ENCODE measurements around the gene CFTR. TPM values are rescaled to one million over a fixed set of nuclear protein-coding genes. Genes with fewer than 3 reads are reported as not detected.

The CFTR gene
- polyA plus RNA-seq, 4 donors: 23.5 to 51.0 (median 26.5) TPM

DNA sequence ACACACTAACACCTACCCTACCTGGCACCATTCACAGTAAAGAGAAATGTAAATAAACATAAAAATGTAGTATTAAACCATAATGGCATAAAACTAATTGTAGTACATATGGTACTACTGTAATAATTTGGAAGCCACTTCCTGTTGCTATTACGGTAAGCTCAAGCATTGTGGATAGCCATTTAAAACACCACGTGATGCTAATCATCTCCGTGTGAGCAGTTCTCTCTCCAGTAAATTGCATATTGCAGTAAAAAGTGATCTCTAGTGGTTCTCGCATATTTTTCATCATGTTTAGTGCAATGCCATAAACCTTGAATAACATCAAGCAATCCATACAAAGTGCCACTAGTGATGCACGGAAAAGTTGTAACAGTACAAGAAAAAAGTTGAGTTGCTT, 75.4 kb downstream of the CFTR start:
- no peak for FAIRE-seq
- H3K27ac ChIP-seq (ENCODE audit: low read depth in 1 of 3, low read length in 2 of 3): no peak overlapping the region
- 84 to 89% (median 88%) methylated on average over 5 of the region's 5 CpGs for WGBS, 3 donors

DNA sequence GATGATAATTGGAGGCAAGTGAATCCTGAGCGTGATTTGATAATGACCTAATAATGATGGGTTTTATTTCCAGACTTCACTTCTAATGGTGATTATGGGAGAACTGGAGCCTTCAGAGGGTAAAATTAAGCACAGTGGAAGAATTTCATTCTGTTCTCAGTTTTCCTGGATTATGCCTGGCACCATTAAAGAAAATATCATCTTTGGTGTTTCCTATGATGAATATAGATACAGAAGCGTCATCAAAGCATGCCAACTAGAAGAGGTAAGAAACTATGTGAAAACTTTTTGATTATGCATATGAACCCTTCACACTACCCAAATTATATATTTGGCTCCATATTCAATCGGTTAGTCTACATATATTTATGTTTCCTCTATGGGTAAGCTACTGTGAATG, 79.6 kb downstream of the CFTR start:
- no peaks in the 10 kb centered on the region for H3K27me3 ChIP-seq (ENCODE audit: control insufficient read depth in 3 of 3, insufficient read depth in 3 of 3, low read length in 3 of 3)
- no peak for FAIRE-seq
- H3K4me3 ChIP-seq (ENCODE audit: low read depth in 1 of 3, low read length in 3 of 3): no peak overlapping the region
- no peaks in the 10 kb centered on the region for H3K9me3 ChIP-seq (ENCODE audit: control insufficient read depth in 2 of 2, insufficient read depth in 1 of 2, low read depth in 1 of 2, low read length in 1 of 2)
- no peak for DNase-seq
- H3K27ac ChIP-seq (ENCODE audit: low read depth in 1 of 3, low read length in 2 of 3): no peak overlapping the region
- H3K4me1 ChIP-seq (ENCODE audit: control insufficient read depth in 3 of 3, insufficient read depth in 2 of 3, low read depth in 1 of 3, low read length in 2 of 3): no peaks in the 10 kb centered on the region
- peaks cover 0 to 2% (median 0%) of the 10 kb centered on the region in 3 donors for H3K36me3 ChIP-seq (ENCODE audit: control insufficient read depth in 3 of 3, insufficient read depth in 2 of 3, low read depth in 1 of 3, low read length in 3 of 3)
- 91 to 92% (median 91%) methylated on average over 3 of the region's 3 CpGs for WGBS, 3 donors

More for the DNA sequence above, 75.4 kb downstream of the CFTR start:
- DNase-seq: no peak
- H3K4me3 ChIP-seq (ENCODE audit: low read depth in 1 of 3, low read length in 3 of 3): no peak overlapping the region
- H3K36me3 ChIP-seq (ENCODE audit: control insufficient read depth in 3 of 3, insufficient read depth in 2 of 3, low read depth in 1 of 3, low read length in 3 of 3): peaks cover 0 to 5% (median 0%) of the 10 kb centered on the region in 3 donors
- peaks cover 0 to 3% of the 10 kb centered on the region in 2 donors for H3K9me3 ChIP-seq (ENCODE audit: control insufficient read depth in 2 of 2, insufficient read depth in 1 of 2, low read depth in 1 of 2, low read length in 1 of 2)
- H3K27me3 ChIP-seq (ENCODE audit: control insufficient read depth in 3 of 3, insufficient read depth in 3 of 3, low read length in 3 of 3): no peaks in the 10 kb centered on the region
- no peaks in the 10 kb centered on the region for H3K4me1 ChIP-seq (ENCODE audit: control insufficient read depth in 3 of 3, insufficient read depth in 2 of 3, low read depth in 1 of 3, low read length in 2 of 3)

DNA sequence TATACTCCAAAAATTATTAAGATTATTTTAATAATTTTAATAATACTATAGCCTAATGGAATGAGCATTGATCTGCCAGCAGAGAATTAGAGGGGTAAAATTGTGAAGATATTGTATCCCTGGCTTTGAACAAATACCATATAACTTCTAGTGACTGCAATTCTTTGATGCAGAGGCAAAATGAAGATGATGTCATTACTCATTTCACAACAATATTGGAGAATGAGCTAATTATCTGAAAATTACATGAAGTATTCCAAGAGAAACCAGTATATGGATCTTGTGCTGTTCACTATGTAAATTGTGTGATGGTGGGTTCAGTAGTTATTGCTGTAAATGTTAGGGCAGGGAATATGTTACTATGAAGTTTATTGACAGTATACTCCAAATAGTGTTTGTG, 80.2 kb downstream of the CFTR start:
- FAIRE-seq: no peak
- Histone ChIP-seq H3K27ac (ENCODE audit: low read depth in 1 of 3, low read length in 2 of 3) (no peak overlapping the region), H3K36me3 (ENCODE audit: control insufficient read depth in 3 of 3, insufficient read depth in 2 of 3, low read depth in 1 of 3, low read length in 3 of 3) (peaks cover 0 to 2% (median 0%) of the 10 kb centered on the region in 3 donors), H3K4me1 (ENCODE audit: control insufficient read depth in 3 of 3, insufficient read depth in 2 of 3, low read depth in 1 of 3, low read length in 2 of 3) (no peaks in the 10 kb centered on the region), H3K27me3 (ENCODE audit: control insufficient read depth in 3 of 3, insufficient read depth in 3 of 3, low read length in 3 of 3) (no peaks in the 10 kb centered on the region), H3K9me3 (ENCODE audit: control insufficient read depth in 2 of 2, insufficient read depth in 1 of 2, low read depth in 1 of 2, low read length in 1 of 2) (no peaks in the 10 kb centered on the region), H3K4me3 (ENCODE audit: low read depth in 1 of 3, low read length in 3 of 3) (no peak overlapping the region)
- DNase-seq: no peak

DNA sequence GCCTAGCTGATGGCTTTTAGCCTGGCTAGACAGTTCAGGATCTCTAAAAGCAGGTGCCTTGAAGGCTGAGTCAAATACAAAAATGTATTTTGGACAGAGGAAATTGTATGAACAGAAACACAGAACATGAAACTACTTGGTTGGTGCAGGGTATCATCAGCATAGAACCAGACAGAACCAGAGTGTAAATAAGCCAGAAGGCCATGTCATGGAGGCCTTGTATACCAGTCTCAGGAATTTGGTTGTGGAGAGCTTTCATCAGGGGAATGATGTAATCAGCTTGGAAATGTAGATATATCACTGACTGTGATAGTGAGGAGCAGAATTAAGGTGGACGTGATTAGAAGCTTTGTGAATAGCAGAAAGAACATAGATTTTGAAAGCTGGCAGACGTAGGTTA, 82.9 kb downstream of the CFTR start:
- Histone ChIP-seq H3K4me1 (ENCODE audit: control insufficient read depth in 3 of 3, insufficient read depth in 2 of 3, low read depth in 1 of 3, low read length in 2 of 3) (peaks cover 0 to 5% (median 0%) of the 10 kb centered on the region in 3 donors), H3K4me3 (ENCODE audit: low read depth in 1 of 3, low read length in 3 of 3) (no peak overlapping the region), H3K27me3 (ENCODE audit: control insufficient read depth in 3 of 3, insufficient read depth in 3 of 3, low read length in 3 of 3) (no peaks in the 10 kb centered on the region), H3K27ac (ENCODE audit: low read depth in 1 of 3, low read length in 2 of 3) (no peak overlapping the region), H3K9me3 (ENCODE audit: control insufficient read depth in 2 of 2, insufficient read depth in 1 of 2, low read depth in 1 of 2, low read length in 1 of 2) (no peaks in the 10 kb centered on the region), H3K36me3 (ENCODE audit: control insufficient read depth in 3 of 3, insufficient read depth in 2 of 3, low read depth in 1 of 3, low read length in 3 of 3) (no peaks in the 10 kb centered on the region)
- no peak for FAIRE-seq
- DNase-seq: no peak
- 81 to 86% (median 84%) methylated on average over 2 of the region's 2 CpGs for WGBS, 3 donors

DNA sequence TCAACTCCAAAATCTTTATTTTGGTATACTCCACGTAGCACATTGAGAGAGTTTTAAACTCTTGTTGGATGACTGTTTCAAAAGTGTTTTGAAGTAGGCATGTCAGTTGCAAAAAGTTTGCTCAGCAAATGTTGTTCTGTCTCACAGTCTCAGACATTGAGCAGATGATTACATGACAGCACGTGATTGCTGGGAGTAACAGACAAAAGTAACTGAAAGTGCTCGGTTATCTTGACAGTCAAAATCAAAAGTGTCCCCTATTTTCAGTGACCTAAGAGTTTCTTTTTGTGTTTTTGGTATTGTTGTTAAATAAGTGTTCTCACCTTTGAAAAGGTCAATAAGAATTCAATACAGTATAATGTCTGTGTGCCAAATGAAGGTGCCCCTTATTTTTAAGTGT, 84.3 kb downstream of the CFTR start:
- Histone ChIP-seq H3K27me3 (ENCODE audit: control insufficient read depth in 3 of 3, insufficient read depth in 3 of 3, low read length in 3 of 3) (no peaks in the 10 kb centered on the region), H3K4me3 (ENCODE audit: low read depth in 1 of 3, low read length in 3 of 3) (no peak overlapping the region), H3K27ac (ENCODE audit: low read depth in 1 of 3, low read length in 2 of 3) (no peak overlapping the region), H3K9me3 (ENCODE audit: control insufficient read depth in 2 of 2, insufficient read depth in 1 of 2, low read depth in 1 of 2, low read length in 1 of 2) (no peaks in the 10 kb centered on the region), H3K4me1 (ENCODE audit: control insufficient read depth in 3 of 3, insufficient read depth in 2 of 3, low read depth in 1 of 3, low read length in 2 of 3) (peaks cover 0 to 5% (median 0%) of the 10 kb centered on the region in 3 donors), H3K36me3 (ENCODE audit: control insufficient read depth in 3 of 3, insufficient read depth in 2 of 3, low read depth in 1 of 3, low read length in 3 of 3) (peaks cover 0 to 5% (median 0%) of the 10 kb centered on the region in 3 donors)
- DNase-seq: no peak
- no peak for FAIRE-seq
- WGBS, 3 donors: 54 to 78% (median 68%) methylated on average over 3 of the region's 3 CpGs

DNA sequence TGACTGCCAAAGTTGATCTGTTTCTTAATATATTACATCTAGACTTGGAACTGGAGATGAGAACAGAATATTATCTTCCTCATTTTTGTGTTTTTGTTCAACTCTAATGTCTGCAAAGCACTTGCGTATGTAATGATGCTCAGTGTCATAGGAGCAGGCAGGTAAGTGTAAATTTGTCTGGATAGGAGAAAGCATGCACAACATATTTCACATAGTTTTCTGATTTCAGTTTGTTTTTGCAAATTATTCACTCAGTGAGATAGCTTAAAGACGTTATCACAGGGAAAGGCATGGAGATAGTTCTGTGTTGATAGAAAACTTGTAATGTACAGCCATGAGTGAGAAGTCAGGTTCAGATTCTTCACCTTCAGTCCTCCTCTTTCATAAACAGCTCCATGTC, 84.8 kb downstream of the CFTR start:
- WGBS, 3 donors: 64 to 67% (median 66%) methylated on average over 2 of the region's 2 CpGs
- Histone ChIP-seq H3K27ac (ENCODE audit: low read depth in 1 of 3, low read length in 2 of 3) (no peak overlapping the region), H3K9me3 (ENCODE audit: control insufficient read depth in 2 of 2, insufficient read depth in 1 of 2, low read depth in 1 of 2, low read length in 1 of 2) (no peaks in the 10 kb centered on the region), H3K27me3 (ENCODE audit: control insufficient read depth in 3 of 3, insufficient read depth in 3 of 3, low read length in 3 of 3) (no peaks in the 10 kb centered on the region), H3K36me3 (ENCODE audit: control insufficient read depth in 3 of 3, insufficient read depth in 2 of 3, low read depth in 1 of 3, low read length in 3 of 3) (peaks cover 0 to 5% (median 0%) of the 10 kb centered on the region in 3 donors), H3K4me3 (ENCODE audit: low read depth in 1 of 3, low read length in 3 of 3) (no peak overlapping the region), H3K4me1 (ENCODE audit: control insufficient read depth in 3 of 3, insufficient read depth in 2 of 3, low read depth in 1 of 3, low read length in 2 of 3) (peaks cover 0 to 5% (median 0%) of the 10 kb centered on the region in 3 donors)
- DNase-seq: no peak
- FAIRE-seq: no peak

DNA sequence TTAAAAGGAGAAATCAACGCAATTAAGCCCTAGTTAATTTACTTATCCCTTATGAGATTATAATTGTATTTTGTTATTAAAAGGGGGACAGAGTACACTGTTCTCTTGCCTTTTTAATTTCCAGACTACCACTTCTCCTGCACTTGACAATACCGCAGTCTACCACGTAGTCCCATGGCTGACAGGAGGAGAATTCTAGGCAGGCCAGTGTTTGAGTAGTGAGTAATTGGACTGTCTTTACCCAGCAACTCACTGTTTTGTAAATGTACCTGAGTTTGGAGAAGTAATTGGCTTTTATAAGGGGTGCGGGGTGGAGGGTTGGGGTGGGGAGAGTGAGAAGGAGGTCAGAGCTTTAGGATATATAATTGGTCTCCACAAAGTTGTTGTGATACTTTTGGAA, 85.4 kb downstream of the CFTR start:
- no peaks in the 10 kb centered on the region for H3K27me3 ChIP-seq (ENCODE audit: control insufficient read depth in 3 of 3, insufficient read depth in 3 of 3, low read length in 3 of 3)
- H3K36me3 ChIP-seq (ENCODE audit: control insufficient read depth in 3 of 3, insufficient read depth in 2 of 3, low read depth in 1 of 3, low read length in 3 of 3): peaks cover 0 to 5% (median 0%) of the 10 kb centered on the region in 3 donors
- no peaks in the 10 kb centered on the region for H3K9me3 ChIP-seq (ENCODE audit: control insufficient read depth in 2 of 2, insufficient read depth in 1 of 2, low read depth in 1 of 2, low read length in 1 of 2)
- no peak overlapping the region for H3K4me3 ChIP-seq (ENCODE audit: low read depth in 1 of 3, low read length in 3 of 3)
- H3K27ac ChIP-seq (ENCODE audit: low read depth in 1 of 3, low read length in 2 of 3): no peak overlapping the region
- FAIRE-seq: no peak
- no peak for DNase-seq
- peaks cover 0 to 5% (median 0%) of the 10 kb centered on the region in 3 donors for H3K4me1 ChIP-seq (ENCODE audit: control insufficient read depth in 3 of 3, insufficient read depth in 2 of 3, low read depth in 1 of 3, low read length in 2 of 3)
- 71 to 89% (median 85%) methylated on average over 4 of the region's 4 CpGs for WGBS, 3 donors

DNA sequence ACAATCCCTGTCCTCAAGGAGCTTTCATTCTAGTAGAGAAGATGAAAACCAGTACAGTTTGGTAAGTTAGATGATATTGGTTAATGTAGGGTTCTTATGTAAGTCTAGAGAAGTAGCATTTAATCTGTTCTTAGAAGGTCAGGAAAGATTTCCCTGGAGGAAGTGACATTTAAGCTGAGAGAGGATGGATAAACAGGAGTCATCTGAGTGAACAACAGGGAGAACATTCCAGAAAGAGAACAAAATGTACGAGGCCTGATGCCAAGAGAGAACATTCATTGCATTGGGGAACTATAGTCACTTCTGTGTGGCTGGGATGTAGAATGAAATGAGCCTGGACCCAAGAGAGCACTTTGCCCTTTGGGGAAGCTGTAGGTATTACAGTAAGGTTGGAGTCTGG, 88.0 kb downstream of the CFTR start:
- WGBS, 3 donors: 67 to 80% (median 77%) methylated on average over 1 of the region's 1 CpG
- peaks cover 0 to 9% (median 0%) of the 10 kb centered on the region in 3 donors for H3K4me1 ChIP-seq (ENCODE audit: control insufficient read depth in 3 of 3, insufficient read depth in 2 of 3, low read depth in 1 of 3, low read length in 2 of 3)
- no peaks in the 10 kb centered on the region for H3K27me3 ChIP-seq (ENCODE audit: control insufficient read depth in 3 of 3, insufficient read depth in 3 of 3, low read length in 3 of 3)
- FAIRE-seq: no peak
- no peak for DNase-seq
- peaks cover 0 to 5% (median 0%) of the 10 kb centered on the region in 3 donors for H3K36me3 ChIP-seq (ENCODE audit: control insufficient read depth in 3 of 3, insufficient read depth in 2 of 3, low read depth in 1 of 3, low read length in 3 of 3)
- no peaks in the 10 kb centered on the region for H3K9me3 ChIP-seq (ENCODE audit: control insufficient read depth in 2 of 2, insufficient read depth in 1 of 2, low read depth in 1 of 2, low read length in 1 of 2)
- H3K4me3 ChIP-seq (ENCODE audit: low read depth in 1 of 3, low read length in 3 of 3): no peak overlapping the region
- H3K27ac ChIP-seq (ENCODE audit: low read depth in 1 of 3, low read length in 2 of 3): no peak overlapping the region

DNA sequence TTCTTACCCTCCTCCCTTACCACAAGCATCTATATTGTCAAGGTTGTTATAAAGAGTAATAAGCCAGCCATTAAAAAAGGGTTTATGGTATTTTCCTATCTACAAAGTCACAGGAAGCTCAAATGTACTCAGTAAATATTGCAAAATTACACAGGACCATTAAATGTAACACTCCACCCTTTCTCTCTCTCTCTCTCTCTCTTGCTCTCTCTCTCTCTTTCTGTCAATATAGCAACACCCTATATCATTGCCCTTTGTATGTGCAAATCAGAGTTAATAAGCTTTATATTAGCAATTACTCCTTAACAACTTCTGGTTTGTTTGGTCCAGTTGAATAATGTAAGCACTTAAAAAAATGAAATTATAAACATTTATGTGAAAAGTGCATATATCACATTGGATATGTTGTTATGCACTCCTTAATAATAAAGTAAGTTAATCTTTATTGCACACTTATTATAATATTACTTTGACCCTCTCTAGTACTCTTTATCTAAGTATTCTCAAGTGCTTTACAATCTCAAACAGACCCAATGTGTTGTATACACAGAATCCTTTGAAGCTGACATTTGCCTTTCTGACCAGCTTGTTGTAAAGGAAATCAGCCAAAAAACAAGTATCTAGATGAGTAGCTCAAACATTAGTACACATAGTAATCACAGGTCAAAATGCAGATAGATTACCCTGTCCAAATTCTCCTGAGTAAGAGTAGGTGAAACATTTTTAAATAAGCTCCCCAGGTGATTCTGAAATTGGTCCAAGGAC, 93.2 kb downstream of the CFTR start:
- FAIRE-seq (peak; percentile 75), DNase-seq (peak; percentile 80 to 93)
- H3K4me1 ChIP-seq (ENCODE audit: control insufficient read depth in 3 of 3, insufficient read depth in 2 of 3, low read depth in 1 of 3, low read length in 2 of 3): peaks cover 0 to 11% (median 0%) of the 10 kb centered on the region in 3 donors
- H3K27me3 ChIP-seq (ENCODE audit: control insufficient read depth in 3 of 3, insufficient read depth in 3 of 3, low read length in 3 of 3): no peaks in the 10 kb centered on the region
- H3K9me3 ChIP-seq (ENCODE audit: control insufficient read depth in 2 of 2, insufficient read depth in 1 of 2, low read depth in 1 of 2, low read length in 1 of 2): no peaks in the 10 kb centered on the region
- peaks cover 0 to 3% (median 0%) of the 10 kb centered on the region in 3 donors for H3K36me3 ChIP-seq (ENCODE audit: control insufficient read depth in 3 of 3, insufficient read depth in 2 of 3, low read depth in 1 of 3, low read length in 3 of 3)
- no peak overlapping the region for H3K4me3 ChIP-seq (ENCODE audit: low read depth in 1 of 3, low read length in 3 of 3)
- peak overlapping the region in 2 of 3 donors; percentile 20 to 50 for H3K27ac ChIP-seq (ENCODE audit: low read depth in 1 of 3, low read length in 2 of 3)

Measured in small intestine (tissue), 7 donors.